Measurements from ENCODE around the gene HUNK. TPM values are rescaled to one million over a fixed set of nuclear protein-coding genes. Genes with fewer than 3 reads are reported as not detected.
A peak's percentile ranks its signal among the peaks of the same experiment; 100 is the strongest.

HUNK gene
- total and polyA plus RNA-seq, 2 experiments from 2014 or later, result 1.6 to 5.1 TPM

DNA sequence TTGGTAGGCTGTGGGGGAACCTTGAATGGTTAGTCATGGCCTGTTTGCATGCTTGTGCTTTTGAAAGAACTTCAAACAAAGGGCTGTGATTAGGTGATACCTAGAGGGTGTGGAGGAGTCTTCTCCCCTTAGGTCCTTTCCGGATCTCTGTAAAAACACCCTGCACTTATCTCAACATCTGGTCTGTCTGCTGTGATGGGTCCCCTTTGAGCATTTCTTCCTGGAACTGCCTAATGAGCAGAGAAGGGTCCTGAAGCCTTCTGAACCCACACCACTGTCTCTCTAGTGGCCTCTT lies 59.6 kb downstream of the HUNK start:
- Mint-ChIP-seq H3K9me3 (no peaks in the 10 kb centered on the region), H3K27ac (no peak overlapping the region), H3K36me3 (ENCODE audit: low read depth) (no peaks in the 10 kb centered on the region), H3K27me3 (ENCODE audit: insufficient read depth, low read depth, poor library complexity) (peaks cover 2% of the 10 kb centered on the region), H3K4me1 (peaks cover 14% of the 10 kb centered on the region), H3K4me3 (no peak overlapping the region)
- H2AFZ ChIP-seq, result no peak overlapping the region
- peak; percentile 43; the same call in 2 of the 3 replicates for ATAC-seq
- H3K36me3 ChIP-seq (ENCODE audit: insufficient read depth), result no peaks in the 10 kb centered on the region
- DNase-seq (ENCODE audit: low spot score), result no peak
- no peak overlapping the region for H3K4me3 ChIP-seq
- H3F3A ChIP-seq (replicated peaks; ENCODE audit: low read depth), result no peaks in the 10 kb centered on the region
- no peak overlapping the region for H3K4me2 ChIP-seq
- no peaks in the 10 kb centered on the region for H3K79me2 ChIP-seq (replicated peaks; ENCODE audit: insufficient read depth)
- no peak overlapping the region for H3K27ac ChIP-seq (ENCODE audit: low read depth)
- H3K27me3 ChIP-seq (ENCODE audit: insufficient read depth), result no peaks in the 10 kb centered on the region
- 0 out of 2 replicates have a peak, but pooled peaks cover 4% of the 10 kb centered on the region for H3K4me1 ChIP-seq (ENCODE audit: insufficient read depth)
- no peaks in the 10 kb centered on the region; the same call in 1 of the 2 replicates for H4K20me1 ChIP-seq (replicated peaks; ENCODE audit: insufficient read depth)
- TF ChIP-seq, protein P1, sequence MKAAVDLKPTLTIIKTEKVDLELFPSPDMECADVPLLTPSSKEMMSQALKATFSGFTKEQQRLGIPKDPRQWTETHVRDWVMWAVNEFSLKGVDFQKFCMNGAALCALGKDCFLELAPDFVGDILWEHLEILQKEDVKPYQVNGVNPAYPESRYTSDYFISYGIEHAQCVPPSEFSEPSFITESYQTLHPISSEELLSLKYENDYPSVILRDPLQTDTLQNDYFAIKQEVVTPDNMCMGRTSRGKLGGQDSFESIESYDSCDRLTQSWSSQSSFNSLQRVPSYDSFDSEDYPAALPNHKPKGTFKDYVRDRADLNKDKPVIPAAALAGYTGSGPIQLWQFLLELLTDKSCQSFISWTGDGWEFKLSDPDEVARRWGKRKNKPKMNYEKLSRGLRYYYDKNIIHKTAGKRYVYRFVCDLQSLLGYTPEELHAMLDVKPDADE (IDR thresholded peaks at IDR 0.05), result no peak
- TF ChIP-seq NANOG (IDR thresholded peaks at IDR 0.05; ENCODE audit: borderline replicate concordance) (no peak), EZH2phosphoT487 (IDR thresholded peaks at IDR 0.05; ENCODE audit: unreplicated experiment) (no peak), STAT1 (IDR thresholded peaks at IDR 0.05; ENCODE audit: unreplicated experiment) (no peak)
- TF ChIP-seq, protein P2, sequence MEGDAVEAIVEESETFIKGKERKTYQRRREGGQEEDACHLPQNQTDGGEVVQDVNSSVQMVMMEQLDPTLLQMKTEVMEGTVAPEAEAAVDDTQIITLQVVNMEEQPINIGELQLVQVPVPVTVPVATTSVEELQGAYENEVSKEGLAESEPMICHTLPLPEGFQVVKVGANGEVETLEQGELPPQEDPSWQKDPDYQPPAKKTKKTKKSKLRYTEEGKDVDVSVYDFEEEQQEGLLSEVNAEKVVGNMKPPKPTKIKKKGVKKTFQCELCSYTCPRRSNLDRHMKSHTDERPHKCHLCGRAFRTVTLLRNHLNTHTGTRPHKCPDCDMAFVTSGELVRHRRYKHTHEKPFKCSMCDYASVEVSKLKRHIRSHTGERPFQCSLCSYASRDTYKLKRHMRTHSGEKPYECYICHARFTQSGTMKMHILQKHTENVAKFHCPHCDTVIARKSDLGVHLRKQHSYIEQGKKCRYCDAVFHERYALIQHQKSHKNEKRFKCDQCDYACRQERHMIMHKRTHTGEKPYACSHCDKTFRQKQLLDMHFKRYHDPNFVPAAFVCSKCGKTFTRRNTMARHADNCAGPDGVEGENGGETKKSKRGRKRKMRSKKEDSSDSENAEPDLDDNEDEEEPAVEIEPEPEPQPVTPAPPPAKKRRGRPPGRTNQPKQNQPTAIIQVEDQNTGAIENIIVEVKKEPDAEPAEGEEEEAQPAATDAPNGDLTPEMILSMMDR (conservative IDR thresholded peaks at IDR 0.05; ENCODE audit: low read depth in 2 of 2), result no peak
- TF ChIP-seq, protein P3, sequence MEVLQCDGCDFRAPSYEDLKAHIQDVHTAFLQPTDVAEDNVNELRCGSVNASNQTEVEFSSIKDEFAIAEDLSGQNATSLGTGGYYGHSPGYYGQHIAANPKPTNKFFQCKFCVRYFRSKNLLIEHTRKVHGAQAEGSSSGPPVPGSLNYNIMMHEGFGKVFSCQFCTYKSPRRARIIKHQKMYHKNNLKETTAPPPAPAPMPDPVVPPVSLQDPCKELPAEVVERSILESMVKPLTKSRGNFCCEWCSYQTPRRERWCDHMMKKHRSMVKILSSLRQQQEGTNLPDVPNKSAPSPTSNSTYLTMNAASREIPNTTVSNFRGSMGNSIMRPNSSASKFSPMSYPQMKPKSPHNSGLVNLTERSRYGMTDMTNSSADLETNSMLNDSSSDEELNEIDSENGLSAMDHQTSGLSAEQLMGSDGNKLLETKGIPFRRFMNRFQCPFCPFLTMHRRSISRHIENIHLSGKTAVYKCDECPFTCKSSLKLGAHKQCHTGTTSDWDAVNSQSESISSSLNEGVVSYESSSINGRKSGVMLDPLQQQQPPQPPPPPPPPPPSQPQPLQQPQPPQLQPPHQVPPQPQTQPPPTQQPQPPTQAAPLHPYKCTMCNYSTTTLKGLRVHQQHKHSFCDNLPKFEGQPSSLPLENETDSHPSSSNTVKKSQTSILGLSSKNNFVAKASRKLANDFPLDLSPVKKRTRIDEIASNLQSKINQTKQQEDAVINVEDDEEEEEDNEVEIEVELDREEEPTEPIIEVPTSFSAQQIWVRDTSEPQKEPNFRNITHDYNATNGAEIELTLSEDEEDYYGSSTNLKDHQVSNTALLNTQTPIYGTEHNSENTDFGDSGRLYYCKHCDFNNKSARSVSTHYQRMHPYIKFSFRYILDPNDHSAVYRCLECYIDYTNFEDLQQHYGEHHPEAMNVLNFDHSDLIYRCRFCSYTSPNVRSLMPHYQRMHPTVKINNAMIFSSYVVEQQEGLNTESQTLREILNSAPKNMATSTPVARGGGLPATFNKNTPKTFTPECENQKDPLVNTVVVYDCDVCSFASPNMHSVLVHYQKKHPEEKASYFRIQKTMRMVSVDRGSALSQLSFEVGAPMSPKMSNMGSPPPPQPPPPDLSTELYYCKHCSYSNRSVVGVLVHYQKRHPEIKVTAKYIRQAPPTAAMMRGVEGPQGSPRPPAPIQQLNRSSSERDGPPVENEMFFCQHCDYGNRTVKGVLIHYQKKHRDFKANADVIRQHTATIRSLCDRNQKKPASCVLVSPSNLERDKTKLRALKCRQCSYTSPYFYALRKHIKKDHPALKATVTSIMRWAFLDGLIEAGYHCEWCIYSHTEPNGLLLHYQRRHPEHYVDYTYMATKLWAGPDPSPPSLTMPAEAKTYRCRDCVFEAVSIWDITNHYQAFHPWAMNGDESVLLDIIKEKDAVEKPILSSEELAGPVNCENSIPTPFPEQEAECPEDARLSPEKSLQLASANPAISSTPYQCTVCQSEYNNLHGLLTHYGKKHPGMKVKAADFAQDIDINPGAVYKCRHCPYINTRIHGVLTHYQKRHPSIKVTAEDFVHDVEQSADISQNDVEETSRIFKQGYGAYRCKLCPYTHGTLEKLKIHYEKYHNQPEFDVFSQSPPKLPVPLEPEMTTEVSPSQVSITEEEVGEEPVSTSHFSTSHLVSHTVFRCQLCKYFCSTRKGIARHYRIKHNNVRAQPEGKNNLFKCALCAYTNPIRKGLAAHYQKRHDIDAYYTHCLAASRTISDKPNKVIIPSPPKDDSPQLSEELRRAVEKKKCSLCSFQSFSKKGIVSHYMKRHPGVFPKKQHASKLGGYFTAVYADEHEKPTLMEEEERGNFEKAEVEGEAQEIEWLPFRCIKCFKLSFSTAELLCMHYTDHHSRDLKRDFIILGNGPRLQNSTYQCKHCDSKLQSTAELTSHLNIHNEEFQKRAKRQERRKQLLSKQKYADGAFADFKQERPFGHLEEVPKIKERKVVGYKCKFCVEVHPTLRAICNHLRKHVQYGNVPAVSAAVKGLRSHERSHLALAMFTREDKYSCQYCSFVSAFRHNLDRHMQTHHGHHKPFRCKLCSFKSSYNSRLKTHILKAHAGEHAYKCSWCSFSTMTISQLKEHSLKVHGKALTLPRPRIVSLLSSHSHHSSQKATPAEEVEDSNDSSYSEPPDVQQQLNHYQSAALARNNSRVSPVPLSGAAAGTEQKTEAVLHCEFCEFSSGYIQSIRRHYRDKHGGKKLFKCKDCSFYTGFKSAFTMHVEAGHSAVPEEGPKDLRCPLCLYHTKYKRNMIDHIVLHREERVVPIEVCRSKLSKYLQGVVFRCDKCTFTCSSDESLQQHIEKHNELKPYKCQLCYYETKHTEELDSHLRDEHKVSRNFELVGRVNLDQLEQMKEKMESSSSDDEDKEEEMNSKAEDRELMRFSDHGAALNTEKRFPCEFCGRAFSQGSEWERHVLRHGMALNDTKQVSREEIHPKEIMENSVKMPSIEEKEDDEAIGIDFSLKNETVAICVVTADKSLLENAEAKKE (CRISPR knock-in tag; IDR thresholded peaks at IDR 0.05), result no peak
- H3K9me2 ChIP-seq (ENCODE audit: insufficient read depth), result no peaks in the 10 kb centered on the region
